NCI-H146 treated with DMSO at 0.1 percent for 48 hours (cell line): ENCODE results near the gene BCAM.
A peak's percentile ranks its signal among the peaks of the same experiment; 100 is the strongest.

Experiments used
- DNase-seq: peaks from one replicate; lab custom pipeline; 2025; ENCODE audit not compliant: unreplicated experiment; lab: John Stamatoyannopoulos, UW

BCAM gene

GRCh38 chr19:44788971-44789370 lies 19.9 kb upstream of the BCAM start:
- DNase-seq, result no peak

DNA sequence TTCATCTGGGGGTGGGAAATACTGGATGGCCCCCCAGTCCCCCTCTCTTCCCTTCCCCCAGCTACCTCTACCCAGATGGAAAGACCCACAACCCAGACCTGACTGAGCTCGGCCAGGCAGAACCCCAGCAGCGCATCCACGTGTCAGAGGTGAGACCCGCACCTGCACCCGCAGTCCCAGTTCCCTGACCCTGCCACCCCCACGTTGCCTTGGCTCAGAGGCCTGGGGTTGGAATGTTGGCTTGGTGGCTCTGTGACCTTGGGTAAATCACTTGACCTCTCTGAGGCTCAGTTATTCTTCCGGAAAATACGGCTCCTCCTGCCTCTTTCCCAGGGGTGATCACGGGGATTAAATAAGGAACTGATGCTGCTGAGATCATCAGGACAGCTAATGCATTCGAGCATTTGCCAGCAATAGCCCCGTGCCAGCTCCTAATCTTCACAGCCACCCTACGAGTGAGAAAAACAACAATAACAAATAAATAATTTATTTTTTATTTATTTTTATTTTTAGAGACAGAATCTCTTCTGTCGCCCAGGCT lies 18.9 kb upstream of the BCAM start:
- no peak for DNase-seq

DNA sequence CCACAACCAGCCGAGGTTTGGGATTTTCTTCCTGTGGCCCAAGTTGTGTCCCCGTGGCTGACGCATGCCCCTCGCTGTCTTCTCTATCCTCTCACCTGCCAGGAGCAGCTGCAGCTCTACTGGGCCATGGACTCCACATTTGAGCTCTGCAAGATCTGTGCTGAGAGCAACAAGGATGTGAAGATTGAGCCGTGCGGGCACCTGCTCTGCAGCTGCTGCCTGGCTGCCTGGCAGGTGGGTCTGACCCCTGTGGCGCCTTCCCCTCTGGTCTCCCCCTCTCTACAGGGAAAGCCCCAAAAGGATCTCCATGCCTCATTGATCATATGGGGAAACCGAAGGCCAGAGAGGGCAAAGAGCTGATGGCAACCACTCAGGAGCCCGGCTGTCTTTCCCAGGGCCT lies 16.6 kb upstream of the BCAM start:
- DNase-seq, result peak; percentile 78

DNA sequence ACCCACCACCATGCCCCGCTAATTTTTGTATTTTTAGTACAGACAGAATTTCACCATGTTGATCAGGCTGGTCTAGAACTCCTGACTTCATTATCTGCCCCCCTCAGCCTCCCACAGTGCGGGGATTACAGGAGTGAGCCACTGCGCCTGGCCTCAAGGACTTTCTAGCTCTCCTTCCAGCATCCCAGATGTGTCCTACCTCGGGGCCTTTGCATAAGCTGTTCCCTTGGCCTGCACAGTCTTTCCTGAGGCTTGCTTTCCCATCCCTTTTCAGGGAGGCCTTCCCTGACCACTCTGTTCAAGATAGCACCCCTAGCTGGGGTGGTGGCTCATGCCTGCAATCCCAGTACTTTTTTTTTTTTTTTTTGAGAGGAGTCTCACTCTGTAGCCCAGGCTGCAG lies 14.3 kb upstream of the BCAM start:
- DNase-seq, result no peak

GRCh38 chr19:44795398-44795987 lies 13.4 kb upstream of the BCAM start:
- no peak for DNase-seq

GRCh38 chr19:44796701-44797115 lies 12.2 kb upstream of the BCAM start:
- peak; percentile 97 for DNase-seq

DNA sequence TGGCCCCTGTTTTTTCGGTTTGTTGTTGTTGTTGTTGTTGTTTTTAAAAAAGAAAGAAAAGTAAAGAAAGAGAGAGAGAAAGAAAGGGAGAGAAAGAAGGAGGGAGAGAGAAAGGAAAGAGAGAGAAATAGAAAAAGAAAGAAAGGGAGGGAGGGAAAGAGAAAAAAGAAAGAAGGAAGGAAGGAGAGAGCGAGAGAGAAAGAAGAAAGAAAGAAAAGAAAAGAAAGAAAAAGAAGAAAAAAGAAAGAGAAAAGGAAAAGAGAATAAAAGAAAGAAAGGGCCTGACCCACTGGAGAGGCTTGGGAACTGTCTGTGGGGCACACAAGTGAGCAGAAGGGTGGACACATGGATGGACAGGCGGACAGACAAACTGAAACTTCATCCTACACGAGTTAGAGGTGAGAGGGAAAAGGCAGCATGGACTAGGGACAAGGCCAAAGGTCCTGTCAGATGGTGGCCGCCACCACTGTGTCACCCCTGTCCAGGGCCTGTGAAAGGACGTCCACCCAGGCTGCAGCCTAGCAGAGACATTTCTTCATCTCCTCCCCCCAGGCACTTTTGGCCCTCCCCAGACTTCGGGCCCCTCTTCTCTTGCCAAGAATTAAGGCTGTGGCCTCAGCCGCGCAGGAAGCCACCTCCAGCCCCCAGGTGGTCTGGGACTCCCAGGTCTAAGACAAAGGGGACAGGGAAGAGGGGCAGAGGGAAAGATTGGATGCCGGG lies 9.1 kb upstream of the BCAM start:
- no peak for DNase-seq

DNA sequence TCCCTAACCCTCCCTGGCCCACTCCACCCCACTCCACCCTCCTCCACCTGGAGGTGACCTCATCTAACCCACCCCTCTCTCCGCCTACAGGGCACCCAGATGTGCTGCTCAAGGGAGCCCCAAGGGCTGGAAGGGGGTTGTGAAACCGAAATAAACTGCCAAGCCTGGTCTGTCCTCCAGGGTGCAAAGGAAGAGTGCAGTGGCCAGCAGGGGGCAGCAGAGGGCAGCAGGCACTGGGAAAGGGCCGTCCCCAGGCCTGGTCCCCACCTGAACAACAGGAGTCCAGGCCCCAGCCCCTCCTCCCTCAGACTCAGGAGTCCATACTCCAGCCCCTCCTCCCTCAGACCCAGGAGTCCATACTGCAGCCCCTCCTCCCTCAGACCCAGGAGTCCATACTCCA lies 8.4 kb upstream of the BCAM start:
- DNase-seq, result peak; percentile 64

GRCh38 chr19:44803442-44804428 lies 5.2 kb upstream of the BCAM start:
- no peak for DNase-seq

GRCh38 chr19:44806291-44806690 lies 2.6 kb upstream of the BCAM start:
- no peak for DNase-seq

GRCh38 chr19:44807162-44807561 lies 1.7 kb upstream of the BCAM start:
- peak; percentile 87 for DNase-seq

DNA sequence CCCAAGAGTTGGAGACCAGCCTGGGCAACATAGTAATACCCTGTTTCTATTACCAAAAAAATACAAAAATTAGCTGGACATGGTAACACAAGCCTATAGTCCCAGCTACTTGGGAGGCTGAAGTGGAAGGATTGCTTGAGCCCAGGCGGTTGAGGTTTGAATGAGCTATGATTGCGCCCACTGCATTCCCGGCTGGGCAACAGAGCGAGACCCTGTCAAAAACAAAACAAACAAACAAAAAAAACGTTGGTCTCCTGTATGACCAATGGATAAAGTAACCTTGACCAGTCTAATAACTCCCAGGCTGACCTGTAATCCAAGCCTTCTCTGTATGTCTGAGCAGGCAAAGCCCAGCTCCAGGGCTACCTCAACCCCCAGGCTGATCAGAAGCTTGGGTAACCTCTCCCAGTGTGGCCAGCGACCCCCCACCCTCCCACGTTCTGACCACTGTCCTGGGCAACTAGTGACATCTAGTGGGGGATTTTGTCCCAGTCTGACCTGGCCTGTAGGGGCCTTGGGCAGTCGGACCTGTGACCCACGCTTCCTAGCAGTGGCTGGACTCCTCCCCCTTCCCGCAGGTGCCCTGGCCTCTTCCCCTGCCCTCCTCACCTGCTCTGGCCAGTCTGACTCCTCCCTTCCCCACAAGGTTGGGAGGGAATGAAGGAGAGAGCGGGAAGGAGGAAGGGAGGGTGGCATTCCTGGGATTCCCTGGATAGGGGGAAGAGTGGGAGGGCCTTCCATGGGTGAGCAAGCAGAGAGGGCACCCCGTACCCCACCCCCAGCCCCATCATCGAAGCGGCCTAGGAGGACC lies 1.0 kb upstream of the BCAM start:
- peak; percentile 96 for DNase-seq

DNA sequence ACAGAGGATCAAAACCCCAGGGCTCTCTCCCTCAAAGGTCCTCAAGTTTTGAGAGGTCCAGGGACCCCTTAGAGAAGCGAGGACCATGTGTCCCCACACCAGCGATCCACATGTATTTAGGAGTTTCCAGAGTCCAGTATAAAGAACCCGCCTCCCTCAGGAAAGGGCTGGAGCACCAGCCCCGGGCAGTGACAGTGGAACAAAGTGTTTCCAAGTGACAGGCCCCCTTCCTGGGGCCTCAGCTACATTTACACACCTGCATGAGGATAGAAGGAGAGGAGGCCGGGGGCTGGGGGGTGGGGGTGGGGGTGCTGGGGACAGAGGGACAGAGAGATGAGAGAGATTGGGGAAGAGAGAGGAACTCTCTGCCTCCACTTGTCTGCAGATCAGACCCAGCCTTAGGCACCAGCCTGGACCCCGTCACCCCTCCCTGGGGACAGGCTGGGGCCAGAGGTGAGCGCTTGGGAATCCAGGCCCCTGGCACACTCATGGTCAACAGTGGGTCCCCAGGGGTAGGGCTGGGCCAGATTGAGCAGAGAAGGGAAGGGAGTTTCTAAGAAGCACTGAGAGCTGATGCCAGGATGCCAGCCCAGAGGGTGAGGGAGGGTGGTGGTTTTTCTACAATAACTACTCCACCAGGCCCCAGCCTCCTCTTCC lies 802 bp downstream of the BCAM start:
- peak; percentile 19 for DNase-seq

- DNase-seq, result no peak
These were observed 1.6 kb downstream of the BCAM start for GRCh38 chr19:44810234-44811121.

- DNase-seq, result no peak
These were observed 2.2 kb downstream of the BCAM start for GRCh38 chr19:44811122-44811419.

- no peak for DNase-seq
These were observed 3.3 kb downstream of the BCAM start for GRCh38 chr19:44812142-44812718.

- DNase-seq, result no peak
These were observed 4.4 kb downstream of the BCAM start for GRCh38 chr19:44813070-44813840.

GRCh38 chr19:44813841-44814470 lies 5.1 kb downstream of the BCAM start:
- no peak for DNase-seq
